GM12878 (cell line): ENCODE measurements around the gene MRPL28. TPM values are rescaled to one million over a fixed set of nuclear protein-coding genes. Genes with fewer than 3 reads are reported as not detected.

Experiments
- ATAC-seq: fragments of 200-7000 bp; cut with Tn5 transposase; 3 replicates; pipeline ENCODE4 v1.9.1; 2020; ENCODE audit warnings: mild to moderate bottlenecking, moderate library complexity
- BruUV-seq: library from RNA; stranded (reverse); fragments of 400-500 nt; replicated peaks from 2 replicates; lab custom pipeline; 2021; lab: Mats Ljungman, UMichigan
- CTCF ChIA-PET: fragments of 300-600 bp; sonication (Branson Sonifier 250); formaldehyde crosslinking; extraction: SDS; loops from one replicate; lab custom pipeline; 2021; ENCODE audit warnings: inconsistent platforms; lab: Yijun Ruan, JAX
- POLR2A ChIA-PET: fragments of 350-600 bp; formaldehyde crosslinking; extraction: SDS; loops from one replicate; lab custom pipeline; 2021; ENCODE audit warnings: inconsistent platforms; lab: Charles Lee
- RAD21 ChIA-PET: fragments of 300-600 bp; sonication (Branson Sonifier 250); formaldehyde crosslinking; loops from one replicate; lab custom pipeline; 2023; ENCODE audit warnings: antibody characterized with exemption; ENCODE audit not compliant: unreplicated experiment; lab: Charles Lee
- SMC1A ChIA-PET: fragments of 300-600 bp; sonication (Branson Sonifier 250); formaldehyde crosslinking; loops from one replicate; lab custom pipeline; 2023; ENCODE audit not compliant: unreplicated experiment, uncharacterized antibody; lab: Charles Lee
- DNase-seq: peaks from one replicate; pipeline ENCODE4 v3.0.0-alpha.2; 2011; ENCODE audit warnings: low read depth, low spot score
- FAIRE-seq: peaks from 3 replicates; lab custom pipeline; 2011; peaks lifted over from hg19 to GRCh38; lab: Jason Lieb, UNC
- H2AFZ ChIP-seq: 2 replicates; pipeline ENCODE4 v1.6.0; 2011; ENCODE audit warnings: low read depth, low read length, control low read depth; ENCODE audit not compliant: control insufficient read depth
- H3K27ac ChIP-seq: 2 replicates; pipeline ENCODE4 v1.5.1; 2011; ENCODE audit warnings: control low read depth; ENCODE audit not compliant: control insufficient read depth, insufficient read depth
- H3K27me3 ChIP-seq, 2 experiments: replicated peaks in 1 of 2; 2 replicates each; pipeline versions ENCODE4 v1.6.0 to v1.6.1; 2011; ENCODE audit warnings: low read length in 1 of 2; ENCODE audit not compliant: control insufficient read depth in 2 of 2, insufficient read depth in 2 of 2
- H3K36me3 ChIP-seq, 2 experiments: 2 replicates each; pipeline ENCODE4 v1.5.1; 2011; ENCODE audit warnings: low read length in 1 of 2; ENCODE audit not compliant: control insufficient read depth in 2 of 2, insufficient read depth in 2 of 2
- H3K4me1 ChIP-seq: 2 replicates; pipeline ENCODE4 v1.6.1; 2011; ENCODE audit warnings: mild to moderate bottlenecking, low read length, moderate library complexity, mixed read lengths; ENCODE audit not compliant: control insufficient read depth, insufficient read depth
- H3K4me2 ChIP-seq: 2 replicates; pipeline ENCODE4 v1.6.0; 2011; ENCODE audit warnings: control low read depth; ENCODE audit not compliant: control insufficient read depth, insufficient read depth
- H3K4me3 ChIP-seq: fragments of 200-600 bp; sonication (generic); 2 replicates; pipeline ENCODE4 v1.5.1; 2016
- H3K79me2 ChIP-seq: 2 replicates; pipeline ENCODE4 v1.6.0; 2011; ENCODE audit warnings: low read length; ENCODE audit not compliant: control insufficient read depth, insufficient read depth
- H3K9ac ChIP-seq: 2 replicates; pipeline ENCODE4 v1.8.0; 2011; ENCODE audit warnings: low read length, control low read depth, mixed read lengths; ENCODE audit not compliant: control insufficient read depth, insufficient read depth
- H3K9me3 ChIP-seq: replicated peaks from 3 replicates; pipeline ENCODE4 v1.5.1; 2011; ENCODE audit warnings: mild to moderate bottlenecking, low read length; ENCODE audit not compliant: control insufficient read depth, insufficient read depth
- H4K20me1 ChIP-seq: 2 replicates; pipeline ENCODE4 v1.6.0; 2011; ENCODE audit not compliant: control insufficient read depth, insufficient read depth
- CEBPB ChIP-seq, 2 experiments: fragments of 150-350 bp in 1 of 2; IDR thresholded peaks; 2 replicates each; pipeline ENCODE4 v1.6.1; 2012 to 2014; ENCODE audit warnings: low read depth in 2 of 2, low read length in 2 of 2, borderline replicate concordance in 1 of 2, inconsistent platforms in 1 of 2
- CHD4 ChIP-seq: fragments of 200-600 bp; sonication (generic); IDR thresholded peaks from 2 replicates; pipeline ENCODE4 v1.6.1; 2016; ENCODE audit warnings: mild to moderate bottlenecking
- CREB1 ChIP-seq: IDR thresholded peaks from 2 replicates; pipeline ENCODE4 v1.6.1; 2012; ENCODE audit warnings: low read depth, mild to moderate bottlenecking, inconsistent platforms
- EGR1 ChIP-seq, 2 experiments: IDR thresholded peaks; 1 replicate in 1 of 2; 2 replicates in 1 of 2; pipeline ENCODE4 v1.6.1; 2011 to 2012; ENCODE audit warnings: low read depth in 2 of 2, low read length in 2 of 2, borderline replicate concordance in 1 of 2, mild to moderate bottlenecking in 1 of 2, moderate library complexity in 1 of 2
- FOXM1 ChIP-seq: IDR thresholded peaks from 2 replicates; pipeline ENCODE4 v1.6.1; 2012; ENCODE audit warnings: low read depth, mild to moderate bottlenecking, inconsistent platforms, low read length, moderate library complexity
- JUND ChIP-seq: IDR thresholded peaks from 2 replicates; pipeline ENCODE4 v1.6.1; 2012; ENCODE audit warnings: low read depth, mild to moderate bottlenecking, low read length, improper control_type of control experiment, moderate library complexity
- MTA3 ChIP-seq: IDR thresholded peaks from 2 replicates; pipeline ENCODE4 v1.6.1; 2012; ENCODE audit warnings: low read length, inconsistent platforms, borderline replicate concordance
- NR2C1 ChIP-seq: fragments of 450-650 bp; IDR thresholded peaks from 2 replicates; pipeline ENCODE4 v1.6.1; 2017; ENCODE audit warnings: antibody characterized with exemption, mild to moderate bottlenecking, moderate library complexity
- PAX8 ChIP-seq: fragments of 450-650 bp; IDR thresholded peaks from 2 replicates; pipeline ENCODE4 v1.6.1; 2017; ENCODE audit warnings: mild to moderate bottlenecking, moderate library complexity
- POLR2A ChIP-seq: IDR thresholded peaks from 2 replicates; pipeline ENCODE4 v1.6.1; 2011; ENCODE audit warnings: low read depth, mild to moderate bottlenecking, low read length
- RB1 ChIP-seq: fragments of 450-650 bp; formaldehyde crosslinking; IDR thresholded peaks from 2 replicates; pipeline ENCODE4 v1.6.1; 2017; ENCODE audit warnings: mild to moderate bottlenecking, borderline replicate concordance
- RCOR1 ChIP-seq: conservative IDR thresholded peaks from 2 replicates; pipeline ENCODE4 v1.6.1; 2012; ENCODE audit warnings: low read depth, low read length, improper control_type of control experiment
- SIX5 ChIP-seq: IDR thresholded peaks from 2 replicates; pipeline ENCODE4 v1.6.1; 2011; ENCODE audit warnings: mild to moderate bottlenecking, low read depth, low read length, moderate library complexity; ENCODE audit not compliant: severe bottlenecking
- SUZ12 ChIP-seq: fragments of 200-600 bp; sonication (generic); IDR thresholded peaks from one replicate; pipeline ENCODE4 v1.6.1; 2018; ENCODE audit warnings: antibody characterized with exemption, mild to moderate bottlenecking; ENCODE audit not compliant: unreplicated experiment
- ZBTB11 ChIP-seq: fragments of 450-650 bp; formaldehyde crosslinking; IDR thresholded peaks from 2 replicates; pipeline ENCODE4 v1.5.0; 2022; ENCODE audit warnings: mild to moderate bottlenecking, missing genetic modification characterization
- ZNF24 ChIP-seq: fragments of 450-650 bp; IDR thresholded peaks from 2 replicates; pipeline ENCODE4 v1.6.1; 2017; ENCODE audit warnings: antibody characterized with exemption, mild to moderate bottlenecking
- ZZZ3 ChIP-seq: IDR thresholded peaks from 2 replicates; pipeline ENCODE4 v1.6.1; 2011; ENCODE audit warnings: low read depth; ENCODE audit not compliant: control insufficient read depth, insufficient read length
- WGBS: methylation state at CpG from one replicate; pipeline ENCODE4 v1.1.6; 2016; ENCODE audit warnings: low lambda C conversion rate; ENCODE audit not compliant: insufficient replicate concordance, insufficient coverage; ENCODE audit errors: missing lambda C conversion rate; 5-methylcytosine and 5-hydroxymethylcytosine counted together
- in situ Hi-C: fragments of 300-500 bp; cut with MboI; formaldehyde crosslinking; loops from 9 replicates; pipeline ENCODE4 v1.14.3; 2018; ENCODE audit warnings: mixed read lengths
- intact Hi-C: fragments of 100-400 bp; cut with micrococcal nuclease; formaldehyde crosslinking; loops from one replicate; pipeline ENCODE4 v1.14.2; 2022; ENCODE audit not compliant: unreplicated experiment
- polyA plus RNA-seq, 11 experiments: library from polyadenylated mRNA; depleted of rRNA in 4 of 11; unstranded in 6 of 11; stranded (reverse) in 5 of 11; fragments of >200 nt; fragmentation: Nextera tagmentation in 4 of 11; fragmentation: Illumina TruSeq in 1 of 11; extraction: Ambion mirVana in 4 of 11; extraction: Trizol in 1 of 11; gene quantifications; 1 replicate in 1 of 11; 2 replicates in 10 of 11; pipeline versions ENCODE4 v1.2.1 to v1.2.3, GENCODE V29; 2011 to 2016; ENCODE audit warnings: inconsistent platforms in 2 of 11, missing spikeins in 2 of 11, low read depth in 1 of 11
- total RNA-seq, 4 experiments: library from RNA; depleted of rRNA in 3 of 4; stranded (reverse); fragments of >200 nt in 3 of 4; fragmentation: Illumina TruSeq in 1 of 4; extraction: Trizol in 1 of 4; gene quantifications; 2 replicates each; pipeline versions ENCODE4 v1.2.1 to v1.2.3, GENCODE V29; 2013 to 2021
- TF ChIP-seq, protein P1 (sequence below): fragments of 450-650 bp; IDR thresholded peaks from 2 replicates; pipeline ENCODE4 v1.6.1; 2017; ENCODE audit warnings: antibody characterized with exemption, mild to moderate bottlenecking, moderate library complexity

The MRPL28 gene
- total and polyA plus RNA-seq, 10 of the 15 experiments (the other 5 are each of a cell fraction or from before 2014, with no cell fraction given) = 1.6 to 185 (median 110) TPM

- H3K9me3 ChIP-seq = no peaks in the 10 kb centered on the region; the same call in 2 of the 3 replicates
- H3K4me2 ChIP-seq = no peak overlapping the region
- H3K9ac ChIP-seq = no peak overlapping the region
- in situ Hi-C loops (loop anchor here (10.0 kb wide), 1 partner anchor 272 kb away; the partner anchor contains the start of gene RHOT2), intact Hi-C loops (loop anchor here (10.0 kb wide), 2 partner anchors 102 to 272 kb away; partner anchors contain the start of gene RHOT2)
- DNase-seq (no peak), FAIRE-seq (no peak), ATAC-seq (no peak)
- BruUV-seq = no TSS peak
- no peaks in the 10 kb centered on the region for H4K20me1 ChIP-seq
- H3K4me1 ChIP-seq = peaks cover 8% of the 10 kb centered on the region; the same call in 1 of the 2 replicates
- H3K36me3 ChIP-seq = no peaks in the 10 kb centered on the region
- SMC1A ChIA-PET = interaction anchor here (0.7 kb wide), 1 partner anchor 23 kb away, joined by 3 read pairs; no protein-coding TSS in a partner anchor
- H3K27me3 ChIP-seq = no peaks in the 10 kb centered on the region
- POLR2A ChIA-PET = interaction anchor here (0.6 kb wide), 1 partner anchor 16 kb away, joined by 3 read pairs; no protein-coding TSS in a partner anchor
- no peak overlapping the region for H3K27ac ChIP-seq
- CTCF ChIA-PET = interaction anchor here (0.6 to 1.8 kb wide), 6 partner anchors 8 to 109 kb away, joined by 3 to 5 read pairs (median 3); partner anchors contain the start of gene DECR2
- H3K79me2 ChIP-seq = peaks cover 2% of the 10 kb centered on the region; the same call in 1 of the 2 replicates
- 80% methylated on average over 7 of the region's 7 CpGs for WGBS
- RAD21 ChIA-PET = interaction anchor here (0.7 kb wide), 1 partner anchor 64 kb away, joined by 3 read pairs; no protein-coding TSS in a partner anchor
- H3K4me3 ChIP-seq = no peak overlapping the region
- no peak overlapping the region for H2AFZ ChIP-seq
- TF ChIP-seq CEBPB (IDR thresholded peaks at IDR 0.05; ENCODE audit: borderline replicate concordance in 1 of 2, low read depth in 2 of 2, low read length in 2 of 2) = no peak
- TF ChIP-seq ZZZ3 = no peak
- TF ChIP-seq PAX8 = no peak
- TF ChIP-seq CREB1 = no peak
- no peak for TF ChIP-seq JUND
- TF ChIP-seq ZBTB11 (CRISPR knock-in tag) = no peak
- no peak for TF ChIP-seq POLR2A
- TF ChIP-seq, protein P1, sequence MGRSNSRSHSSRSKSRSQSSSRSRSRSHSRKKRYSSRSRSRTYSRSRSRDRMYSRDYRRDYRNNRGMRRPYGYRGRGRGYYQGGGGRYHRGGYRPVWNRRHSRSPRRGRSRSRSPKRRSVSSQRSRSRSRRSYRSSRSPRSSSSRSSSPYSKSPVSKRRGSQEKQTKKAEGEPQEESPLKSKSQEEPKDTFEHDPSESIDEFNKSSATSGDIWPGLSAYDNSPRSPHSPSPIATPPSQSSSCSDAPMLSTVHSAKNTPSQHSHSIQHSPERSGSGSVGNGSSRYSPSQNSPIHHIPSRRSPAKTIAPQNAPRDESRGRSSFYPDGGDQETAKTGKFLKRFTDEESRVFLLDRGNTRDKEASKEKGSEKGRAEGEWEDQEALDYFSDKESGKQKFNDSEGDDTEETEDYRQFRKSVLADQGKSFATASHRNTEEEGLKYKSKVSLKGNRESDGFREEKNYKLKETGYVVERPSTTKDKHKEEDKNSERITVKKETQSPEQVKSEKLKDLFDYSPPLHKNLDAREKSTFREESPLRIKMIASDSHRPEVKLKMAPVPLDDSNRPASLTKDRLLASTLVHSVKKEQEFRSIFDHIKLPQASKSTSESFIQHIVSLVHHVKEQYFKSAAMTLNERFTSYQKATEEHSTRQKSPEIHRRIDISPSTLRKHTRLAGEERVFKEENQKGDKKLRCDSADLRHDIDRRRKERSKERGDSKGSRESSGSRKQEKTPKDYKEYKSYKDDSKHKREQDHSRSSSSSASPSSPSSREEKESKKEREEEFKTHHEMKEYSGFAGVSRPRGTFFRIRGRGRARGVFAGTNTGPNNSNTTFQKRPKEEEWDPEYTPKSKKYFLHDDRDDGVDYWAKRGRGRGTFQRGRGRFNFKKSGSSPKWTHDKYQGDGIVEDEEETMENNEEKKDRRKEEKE = no peak
- TF ChIP-seq SIX5 = no peak
- no peak for TF ChIP-seq FOXM1
- no peak for TF ChIP-seq ZNF24
- no peak for TF ChIP-seq SUZ12
- no peak for TF ChIP-seq RCOR1
- no peak for TF ChIP-seq EGR1 (IDR thresholded peaks at IDR 0.05; ENCODE audit: borderline replicate concordance in 1 of 2, low read depth in 2 of 2, low read length in 2 of 2)
- TF ChIP-seq CHD4 = no peak
- no peak for TF ChIP-seq RB1
- no peak for TF ChIP-seq MTA3
- TF ChIP-seq NR2C1 = no peak
These were observed 22.2 kb upstream of the MRPL28 start for GRCh38 chr16:392450-393030.
